SK-N-SH treated with all-trans-retinoic acid at 6 μM for 48 hours (cell line): Measurements from ENCODE around the gene MTF2.

ENCODE experiments used
- BACH2 ChIP-seq: fragments of 250-450 bp; sonication (Bioruptor Pico); IDR thresholded peaks from 2 replicates; pipeline ENCODE4 v1.9.0; 2021; ENCODE audit warnings: mild to moderate bottlenecking, borderline replicate concordance
- CSRNP3 ChIP-seq: fragments of 250-450 bp; sonication (Bioruptor Pico); IDR thresholded peaks from 2 replicates; pipeline ENCODE4 v1.5.1; 2021; ENCODE audit warnings: mild to moderate bottlenecking, moderate library complexity
- GLIS3 ChIP-seq: fragments of 250-450 bp; sonication (Bioruptor Pico); IDR thresholded peaks from 2 replicates; pipeline ENCODE4 v1.5.0; 2020; ENCODE audit warnings: mild to moderate bottlenecking, moderate library complexity
- RARB ChIP-seq: fragments of 250-450 bp; sonication (Bioruptor Pico); IDR thresholded peaks from 2 replicates; pipeline ENCODE4 v1.8.0; 2021; ENCODE audit warnings: mild to moderate bottlenecking, moderate library complexity
- ZFP3 ChIP-seq: fragments of 250-450 bp; sonication (Bioruptor Pico); IDR thresholded peaks from 2 replicates; pipeline ENCODE4 v1.5.0; 2020; ENCODE audit warnings: mild to moderate bottlenecking, moderate library complexity
- ZNF8 ChIP-seq: fragments of 450-650 bp; formaldehyde crosslinking; IDR thresholded peaks from 2 replicates; pipeline ENCODE4 v1.5.0; 2020; ENCODE audit warnings: mild to moderate bottlenecking, moderate library complexity

DNA sequence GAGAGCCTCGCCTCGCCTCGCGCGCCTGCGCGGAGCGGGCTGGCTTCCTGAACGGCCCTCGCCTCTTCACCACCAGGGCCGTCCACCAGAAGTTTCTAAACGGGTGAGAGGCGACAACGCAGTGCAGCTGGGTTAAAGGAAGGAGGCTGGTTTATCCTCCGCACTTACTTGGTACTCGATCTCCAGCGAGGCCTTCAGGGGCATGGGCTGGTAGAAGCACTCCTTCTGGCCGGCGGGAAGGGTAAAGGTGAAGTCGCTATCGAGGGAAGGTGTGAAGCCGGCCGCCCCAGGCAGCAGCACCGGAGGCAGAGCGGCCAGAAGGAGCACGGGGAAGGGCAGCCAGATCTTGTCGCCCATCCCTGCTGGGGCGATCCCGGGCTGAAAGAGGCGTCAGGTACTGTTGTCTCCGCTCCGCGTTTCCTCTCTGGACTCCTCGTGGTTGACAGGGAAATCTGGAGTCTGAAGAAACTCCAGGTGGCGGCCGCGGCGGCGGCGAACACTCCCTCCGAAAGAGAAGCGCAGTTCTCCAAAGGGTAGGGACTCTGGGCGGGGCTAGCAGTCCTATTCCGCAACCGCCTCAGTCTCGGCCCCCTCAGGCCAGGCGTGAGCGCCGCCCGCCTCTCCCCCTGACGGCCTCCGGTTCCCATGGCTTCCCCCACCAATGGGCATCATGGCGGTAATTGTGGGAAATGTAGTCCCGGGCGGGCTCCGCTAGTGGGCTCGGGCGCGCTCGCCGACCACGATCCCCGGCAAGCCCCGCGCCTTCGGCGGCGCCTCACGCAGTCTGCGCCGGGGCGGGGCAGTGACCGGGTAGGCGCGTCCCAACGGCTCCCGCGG lies 101.0 kb downstream of the MTF2 start, which contains the start of gene TMED5:
- no peak for TF ChIP-seq ZNF8 (CRISPR knock-in tag)
- TF ChIP-seq ZFP3 (CRISPR knock-in tag), result no peak
- no peak for TF ChIP-seq BACH2 (CRISPR knock-in tag)
- no peak for TF ChIP-seq CSRNP3
- TF ChIP-seq RARB (CRISPR knock-in tag), result no peak
- TF ChIP-seq GLIS3, result no peak
